HL-60 (cell line): ENCODE results near the gene SLC6A5.

Experiments
- DNase-seq, 2 experiments: peaks; one replicate each; pipeline ENCODE4 v3.0.0-alpha.2; 2010 to 2020; ENCODE audit warnings: low read depth in 1 of 2, low spot score in 1 of 2
- H3K27ac ChIP-seq: fragments of 250-450 bp; sonication (Bioruptor Pico); replicated peaks from 2 replicates; pipeline ENCODE4 v1.5.1; 2020; ENCODE audit warnings: mild to moderate bottlenecking, moderate library complexity
- H3K27me3 ChIP-seq: fragments of 250-450 bp; sonication (Bioruptor Pico); 2 replicates; pipeline ENCODE4 v1.5.1; 2021; ENCODE audit warnings: mild to moderate bottlenecking, moderate library complexity; ENCODE audit not compliant: insufficient read depth, poor library complexity, severe bottlenecking
- H3K4me3 ChIP-seq: replicated peaks from 2 replicates; pipeline ENCODE4 v1.5.1; 2011; ENCODE audit warnings: mild to moderate bottlenecking, control low read depth, low read length; ENCODE audit not compliant: insufficient read depth
- CTCF ChIP-seq: IDR thresholded peaks from one replicate; pipeline ENCODE4 v1.5.1; 2011; ENCODE audit warnings: low read length, control low read depth, inconsistent platforms; ENCODE audit not compliant: insufficient read depth
- GABPA ChIP-seq: IDR thresholded peaks from 2 replicates; pipeline ENCODE4 v1.6.1; 2012; ENCODE audit warnings: low read depth
- POLR2AphosphoS5 ChIP-seq: IDR thresholded peaks from 2 replicates; pipeline ENCODE4 v1.6.1; 2012; ENCODE audit warnings: low read depth
- REST ChIP-seq: IDR thresholded peaks from 2 replicates; pipeline ENCODE4 v1.6.1; 2012; ENCODE audit warnings: low read depth; ENCODE audit not compliant: insufficient replicate concordance
- SPI1 ChIP-seq: IDR thresholded peaks from 2 replicates; pipeline ENCODE4 v1.6.1; 2012; ENCODE audit warnings: low read depth, mild to moderate bottlenecking, borderline replicate concordance

Gene SLC6A5

GRCh38 chr11:20707876-20708275 lies 108.5 kb downstream of the SLC6A5 start:
- H3K27me3 ChIP-seq = no peaks in the 10 kb centered on the region
- H3K27ac ChIP-seq = no peak overlapping the region
- DNase-seq = no peak
- H3K4me3 ChIP-seq = no peak overlapping the region
- TF ChIP-seq CTCF (no peak), POLR2AphosphoS5 (no peak), GABPA (no peak), REST (no peak), SPI1 (no peak)
